Measurements from ENCODE around the gene MCF2L2.

- TF ChIP-seq POLR2AphosphoS5 (IDR thresholded peaks at IDR 0.05; ENCODE audit: low read depth), result no peak
- TF ChIP-seq ETS1 (IDR thresholded peaks at IDR 0.05), result no peak
- TF ChIP-seq, protein P1, sequence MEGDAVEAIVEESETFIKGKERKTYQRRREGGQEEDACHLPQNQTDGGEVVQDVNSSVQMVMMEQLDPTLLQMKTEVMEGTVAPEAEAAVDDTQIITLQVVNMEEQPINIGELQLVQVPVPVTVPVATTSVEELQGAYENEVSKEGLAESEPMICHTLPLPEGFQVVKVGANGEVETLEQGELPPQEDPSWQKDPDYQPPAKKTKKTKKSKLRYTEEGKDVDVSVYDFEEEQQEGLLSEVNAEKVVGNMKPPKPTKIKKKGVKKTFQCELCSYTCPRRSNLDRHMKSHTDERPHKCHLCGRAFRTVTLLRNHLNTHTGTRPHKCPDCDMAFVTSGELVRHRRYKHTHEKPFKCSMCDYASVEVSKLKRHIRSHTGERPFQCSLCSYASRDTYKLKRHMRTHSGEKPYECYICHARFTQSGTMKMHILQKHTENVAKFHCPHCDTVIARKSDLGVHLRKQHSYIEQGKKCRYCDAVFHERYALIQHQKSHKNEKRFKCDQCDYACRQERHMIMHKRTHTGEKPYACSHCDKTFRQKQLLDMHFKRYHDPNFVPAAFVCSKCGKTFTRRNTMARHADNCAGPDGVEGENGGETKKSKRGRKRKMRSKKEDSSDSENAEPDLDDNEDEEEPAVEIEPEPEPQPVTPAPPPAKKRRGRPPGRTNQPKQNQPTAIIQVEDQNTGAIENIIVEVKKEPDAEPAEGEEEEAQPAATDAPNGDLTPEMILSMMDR (conservative IDR thresholded peaks at IDR 0.05; ENCODE audit: low read depth in 2 of 2), result no peak
- no peak for TF ChIP-seq EZH2phosphoT487 (IDR thresholded peaks at IDR 0.05; ENCODE audit: unreplicated experiment)
- TF ChIP-seq, protein P2, sequence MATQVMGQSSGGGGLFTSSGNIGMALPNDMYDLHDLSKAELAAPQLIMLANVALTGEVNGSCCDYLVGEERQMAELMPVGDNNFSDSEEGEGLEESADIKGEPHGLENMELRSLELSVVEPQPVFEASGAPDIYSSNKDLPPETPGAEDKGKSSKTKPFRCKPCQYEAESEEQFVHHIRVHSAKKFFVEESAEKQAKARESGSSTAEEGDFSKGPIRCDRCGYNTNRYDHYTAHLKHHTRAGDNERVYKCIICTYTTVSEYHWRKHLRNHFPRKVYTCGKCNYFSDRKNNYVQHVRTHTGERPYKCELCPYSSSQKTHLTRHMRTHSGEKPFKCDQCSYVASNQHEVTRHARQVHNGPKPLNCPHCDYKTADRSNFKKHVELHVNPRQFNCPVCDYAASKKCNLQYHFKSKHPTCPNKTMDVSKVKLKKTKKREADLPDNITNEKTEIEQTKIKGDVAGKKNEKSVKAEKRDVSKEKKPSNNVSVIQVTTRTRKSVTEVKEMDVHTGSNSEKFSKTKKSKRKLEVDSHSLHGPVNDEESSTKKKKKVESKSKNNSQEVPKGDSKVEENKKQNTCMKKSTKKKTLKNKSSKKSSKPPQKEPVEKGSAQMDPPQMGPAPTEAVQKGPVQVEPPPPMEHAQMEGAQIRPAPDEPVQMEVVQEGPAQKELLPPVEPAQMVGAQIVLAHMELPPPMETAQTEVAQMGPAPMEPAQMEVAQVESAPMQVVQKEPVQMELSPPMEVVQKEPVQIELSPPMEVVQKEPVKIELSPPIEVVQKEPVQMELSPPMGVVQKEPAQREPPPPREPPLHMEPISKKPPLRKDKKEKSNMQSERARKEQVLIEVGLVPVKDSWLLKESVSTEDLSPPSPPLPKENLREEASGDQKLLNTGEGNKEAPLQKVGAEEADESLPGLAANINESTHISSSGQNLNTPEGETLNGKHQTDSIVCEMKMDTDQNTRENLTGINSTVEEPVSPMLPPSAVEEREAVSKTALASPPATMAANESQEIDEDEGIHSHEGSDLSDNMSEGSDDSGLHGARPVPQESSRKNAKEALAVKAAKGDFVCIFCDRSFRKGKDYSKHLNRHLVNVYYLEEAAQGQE (IDR thresholded peaks at IDR 0.05; ENCODE audit: unreplicated experiment), result no peak
- TF ChIP-seq JUNB (IDR thresholded peaks at IDR 0.05; ENCODE audit: unreplicated experiment), result no peak
- no peak for TF ChIP-seq EZH2 (IDR thresholded peaks at IDR 0.05; ENCODE audit: low read depth, unreplicated experiment)
- no peak for TF ChIP-seq ZNF331 (CRISPR knock-in tag; IDR thresholded peaks at IDR 0.05; ENCODE audit: low read depth)
- no peak for TF ChIP-seq ZNF114 (CRISPR knock-in tag; IDR thresholded peaks at IDR 0.05)
- TF ChIP-seq CREB1 (CRISPR knock-in tag; IDR thresholded peaks at IDR 0.05; ENCODE audit: low read depth), result no peak
- TF ChIP-seq STAT1 (IDR thresholded peaks at IDR 0.05; ENCODE audit: unreplicated experiment), result no peak
These were observed 246.8 kb downstream of the MCF2L2 start for GRCh38 chr3:183181606-183182005.

Measured in GM23338 (cell line).